GM12875 (cell line): Measurements from ENCODE around the gene FOSL2.

Source experiments
- H3K4me3 ChIP-seq: one replicate; pipeline ENCODE4 v1.5.1; 2011; ENCODE audit warnings: low read depth, low read length, control low read depth
- TF ChIP-seq, protein P1 (sequence below): IDR thresholded peaks from 2 replicates; pipeline ENCODE4 v1.5.1; 2011; ENCODE audit warnings: low read depth, mild to moderate bottlenecking, control low read depth, inconsistent platforms, low read length, moderate library complexity, borderline replicate concordance; ENCODE audit not compliant: insufficient read depth

The FOSL2 gene

GRCh38 chr2:28437918-28438317 lies 45.3 kb downstream of the FOSL2 start:
- no peak overlapping the region for H3K4me3 ChIP-seq
- TF ChIP-seq, protein P1, sequence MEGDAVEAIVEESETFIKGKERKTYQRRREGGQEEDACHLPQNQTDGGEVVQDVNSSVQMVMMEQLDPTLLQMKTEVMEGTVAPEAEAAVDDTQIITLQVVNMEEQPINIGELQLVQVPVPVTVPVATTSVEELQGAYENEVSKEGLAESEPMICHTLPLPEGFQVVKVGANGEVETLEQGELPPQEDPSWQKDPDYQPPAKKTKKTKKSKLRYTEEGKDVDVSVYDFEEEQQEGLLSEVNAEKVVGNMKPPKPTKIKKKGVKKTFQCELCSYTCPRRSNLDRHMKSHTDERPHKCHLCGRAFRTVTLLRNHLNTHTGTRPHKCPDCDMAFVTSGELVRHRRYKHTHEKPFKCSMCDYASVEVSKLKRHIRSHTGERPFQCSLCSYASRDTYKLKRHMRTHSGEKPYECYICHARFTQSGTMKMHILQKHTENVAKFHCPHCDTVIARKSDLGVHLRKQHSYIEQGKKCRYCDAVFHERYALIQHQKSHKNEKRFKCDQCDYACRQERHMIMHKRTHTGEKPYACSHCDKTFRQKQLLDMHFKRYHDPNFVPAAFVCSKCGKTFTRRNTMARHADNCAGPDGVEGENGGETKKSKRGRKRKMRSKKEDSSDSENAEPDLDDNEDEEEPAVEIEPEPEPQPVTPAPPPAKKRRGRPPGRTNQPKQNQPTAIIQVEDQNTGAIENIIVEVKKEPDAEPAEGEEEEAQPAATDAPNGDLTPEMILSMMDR, result no peak

DNA sequence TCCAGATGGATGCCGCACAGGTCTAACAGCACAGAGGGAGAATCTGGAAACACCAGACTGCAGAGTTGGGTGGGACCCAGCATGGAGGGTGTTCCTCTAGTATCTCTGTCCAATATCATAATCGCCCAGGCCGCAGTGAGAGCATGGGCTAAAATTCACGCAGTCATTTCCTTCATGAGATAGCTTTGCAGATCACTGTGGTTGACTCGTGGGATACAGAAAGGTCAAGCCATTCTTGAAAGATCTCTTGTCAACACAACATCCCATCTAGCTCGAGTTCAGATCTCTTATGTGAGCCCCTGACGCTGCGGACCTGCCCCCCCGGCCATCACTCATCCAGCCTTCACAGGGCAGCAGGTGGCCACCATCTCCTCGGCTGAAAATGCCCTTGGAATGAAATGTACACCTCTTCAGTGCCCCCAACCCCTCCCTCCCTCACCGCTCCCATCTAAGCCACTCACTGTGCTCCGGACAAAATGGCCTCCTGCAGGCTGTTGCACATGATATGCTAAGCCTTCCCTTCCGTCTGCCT lies 45.9 kb downstream of the FOSL2 start:
- no peak overlapping the region for H3K4me3 ChIP-seq
- TF ChIP-seq, protein P1, result no peak

- TF ChIP-seq, protein P1, result no peak
- H3K4me3 ChIP-seq, result no peak overlapping the region
These were observed 46.5 kb downstream of the FOSL2 start for GRCh38 chr2:28439127-28439526.

- H3K4me3 ChIP-seq, result no peak overlapping the region
- TF ChIP-seq, protein P1, result no peak
These were observed 47.1 kb downstream of the FOSL2 start for GRCh38 chr2:28439763-28440162.

DNA sequence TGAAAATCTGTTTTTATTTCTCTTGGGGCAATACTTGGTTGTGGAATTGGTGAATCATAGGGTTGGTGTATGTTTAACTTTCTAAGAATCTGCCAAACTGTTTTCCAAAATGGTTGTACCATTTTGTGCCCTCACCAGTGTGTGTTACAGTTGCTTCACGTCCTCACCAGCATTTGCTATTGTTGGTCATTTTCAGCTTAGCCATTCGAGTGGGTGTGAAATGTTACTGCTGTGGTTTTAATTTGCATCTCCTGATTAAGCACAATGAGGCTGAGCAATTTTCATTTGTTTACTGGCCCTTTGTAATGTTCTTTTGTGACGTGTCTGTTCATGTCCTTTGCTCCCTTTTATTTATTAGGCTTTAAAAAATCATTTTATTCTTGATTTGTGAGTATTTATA lies 49.7 kb downstream of the FOSL2 start:
- H3K4me3 ChIP-seq, result no peak overlapping the region
- TF ChIP-seq, protein P1, result no peak

GRCh38 chr2:28444956-28445355 lies 52.3 kb downstream of the FOSL2 start:
- TF ChIP-seq, protein P1, result no peak
- no peak overlapping the region for H3K4me3 ChIP-seq

- H3K4me3 ChIP-seq, result no peak overlapping the region
These were observed 53.0 kb downstream of the FOSL2 start for GRCh38 chr2:28445448-28446258.

More at GRCh38 chr2:28445448-28446258, 53.0 kb downstream of the FOSL2 start:
- TF ChIP-seq, protein P1, result no peak
